Lower leg skin (tissue), 4 donors: ENCODE data around the gene OLFM4. TPM values are rescaled to one million over a fixed set of nuclear protein-coding genes. Genes with fewer than 3 reads are reported as not detected.

Source experiments
- DNase-seq, 2 donors: peaks; one replicate each; pipeline ENCODE4 v3.0.0-alpha.2; 2019; ENCODE audit warnings: low spot score in 2 of 2
- H3K4me3 ChIP-seq: fragments of 200-600 bp; sonication (generic); 2 replicates; pipeline ENCODE4 v1.5.1; 2017; ENCODE audit warnings: mild to moderate bottlenecking, low read depth; ENCODE audit not compliant: poor library complexity, severe bottlenecking
- POLR2A ChIP-seq, 2 donors: fragments of 450-650 bp; IDR thresholded peaks; one replicate each; pipeline ENCODE4 v1.6.1; 2016 to 2017; ENCODE audit warnings: antibody characterized with exemption in 2 of 2, mild to moderate bottlenecking in 1 of 2, moderate library complexity in 1 of 2
- WGBS, 2 donors: methylation state at CpG; one replicate each; pipeline ENCODE4 v1.1.5; 2018; 5-methylcytosine and 5-hydroxymethylcytosine counted together
- intact Hi-C: fragments of 100-400 bp; cut with DNase I; formaldehyde crosslinking; loops from one replicate; pipeline ENCODE4 v1.15.0; 2023; ENCODE audit warnings: low total_unique reads
- total RNA-seq, 4 donors: library from RNA; depleted of rRNA; stranded (reverse); fragments of >200 nt; gene quantifications; one replicate each; pipeline ENCODE4 v1.1.0, GENCODE V29; 2016
- TF ChIP-seq, protein P1 (sequence below), 3 donors: fragments of 450-650 bp; IDR thresholded peaks; one replicate each; pipeline ENCODE4 v1.5.1; 2016; ENCODE audit warnings: antibody characterized with exemption in 3 of 3, mild to moderate bottlenecking in 3 of 3, moderate library complexity in 2 of 3

Gene OLFM4
- total RNA-seq, 4 donors from 2014 or later, result 0.34 to 0.88 (median 0.51) TPM

DNA sequence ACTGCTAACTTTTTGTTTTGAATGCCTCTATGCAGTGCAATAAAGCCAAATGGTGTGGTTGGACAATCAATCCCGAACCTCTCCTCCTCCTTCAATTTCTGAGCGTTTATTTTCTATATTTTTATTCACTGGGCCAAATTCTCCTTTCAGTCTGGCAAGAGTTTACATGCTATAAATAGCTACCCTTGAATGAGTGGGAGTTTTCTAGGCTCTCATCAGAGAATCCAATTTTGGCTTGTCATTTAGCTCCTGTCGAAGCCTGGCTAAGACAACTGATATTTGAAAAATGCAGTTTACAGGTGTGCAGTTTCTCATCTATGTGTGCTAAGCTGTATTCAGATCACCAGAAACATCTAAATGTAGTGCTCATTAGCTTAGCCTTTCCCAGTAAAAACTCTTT is 61.8 kb downstream of the OLFM4 start:
- intact Hi-C loops, result no loop called here

DNA sequence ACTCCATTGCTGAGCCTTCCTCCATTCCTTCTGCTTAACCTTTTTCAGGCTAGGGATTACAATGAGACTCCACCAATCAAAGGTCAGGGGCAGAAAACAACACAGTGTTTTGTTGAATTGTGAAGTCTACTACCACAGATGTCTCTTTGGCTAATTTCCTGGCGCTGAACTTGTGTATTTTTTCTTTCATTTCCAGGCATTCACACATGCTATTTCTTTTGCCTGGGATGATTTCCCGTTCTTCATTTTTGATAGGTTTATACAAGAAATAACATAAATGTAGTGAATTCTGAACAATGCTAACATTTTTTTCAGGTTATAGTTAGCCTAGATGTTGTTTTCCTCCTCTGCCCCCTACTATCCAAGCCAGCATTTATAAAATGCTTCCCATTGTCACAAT is 64.3 kb downstream of the OLFM4 start:
- no peak overlapping the region for H3K4me3 ChIP-seq
- intact Hi-C loops, result no loop called here
- 78 to 83% methylated on average over 2 of the region's 2 CpGs for WGBS, 2 donors
- no peak for TF ChIP-seq POLR2A (IDR thresholded peaks at IDR 0.05)
- TF ChIP-seq, protein P1, sequence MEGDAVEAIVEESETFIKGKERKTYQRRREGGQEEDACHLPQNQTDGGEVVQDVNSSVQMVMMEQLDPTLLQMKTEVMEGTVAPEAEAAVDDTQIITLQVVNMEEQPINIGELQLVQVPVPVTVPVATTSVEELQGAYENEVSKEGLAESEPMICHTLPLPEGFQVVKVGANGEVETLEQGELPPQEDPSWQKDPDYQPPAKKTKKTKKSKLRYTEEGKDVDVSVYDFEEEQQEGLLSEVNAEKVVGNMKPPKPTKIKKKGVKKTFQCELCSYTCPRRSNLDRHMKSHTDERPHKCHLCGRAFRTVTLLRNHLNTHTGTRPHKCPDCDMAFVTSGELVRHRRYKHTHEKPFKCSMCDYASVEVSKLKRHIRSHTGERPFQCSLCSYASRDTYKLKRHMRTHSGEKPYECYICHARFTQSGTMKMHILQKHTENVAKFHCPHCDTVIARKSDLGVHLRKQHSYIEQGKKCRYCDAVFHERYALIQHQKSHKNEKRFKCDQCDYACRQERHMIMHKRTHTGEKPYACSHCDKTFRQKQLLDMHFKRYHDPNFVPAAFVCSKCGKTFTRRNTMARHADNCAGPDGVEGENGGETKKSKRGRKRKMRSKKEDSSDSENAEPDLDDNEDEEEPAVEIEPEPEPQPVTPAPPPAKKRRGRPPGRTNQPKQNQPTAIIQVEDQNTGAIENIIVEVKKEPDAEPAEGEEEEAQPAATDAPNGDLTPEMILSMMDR (IDR thresholded peaks at IDR 0.05), result no peak
- no peak for DNase-seq

More for the DNA sequence above, 61.8 kb downstream of the OLFM4 start:
- TF ChIP-seq POLR2A (IDR thresholded peaks at IDR 0.05), result no peak
- TF ChIP-seq, protein P1 (IDR thresholded peaks at IDR 0.05), result no peak
- H3K4me3 ChIP-seq, result no peak overlapping the region
- 42 to 45% methylated on average over 3 of the region's 3 CpGs for WGBS, 2 donors
- DNase-seq, result no peak

DNA sequence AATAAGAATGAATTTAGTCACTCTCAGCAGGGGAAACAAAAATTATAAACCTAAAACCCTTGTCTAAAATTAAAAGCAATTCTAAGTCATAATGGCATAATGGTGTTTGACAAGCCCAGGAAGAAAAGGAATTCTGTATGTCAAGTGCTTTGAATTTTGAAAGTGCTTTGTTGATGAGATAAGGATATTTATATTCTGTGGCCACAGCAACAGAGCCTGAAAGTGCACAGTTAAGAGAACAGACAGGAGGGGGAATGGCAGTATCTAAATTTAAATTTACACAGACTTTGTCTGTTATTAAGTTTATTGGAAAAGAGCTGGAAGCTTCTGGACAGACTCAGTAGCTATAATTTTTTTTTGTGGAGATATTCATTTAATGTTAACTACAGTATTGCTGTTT is 69.8 kb downstream of the OLFM4 start:
- TF ChIP-seq, protein P1 (IDR thresholded peaks at IDR 0.05), result no peak
- TF ChIP-seq POLR2A (IDR thresholded peaks at IDR 0.05), result no peak
- no peak overlapping the region for H3K4me3 ChIP-seq
- no peak for DNase-seq
- intact Hi-C loops, result no loop called here

DNA sequence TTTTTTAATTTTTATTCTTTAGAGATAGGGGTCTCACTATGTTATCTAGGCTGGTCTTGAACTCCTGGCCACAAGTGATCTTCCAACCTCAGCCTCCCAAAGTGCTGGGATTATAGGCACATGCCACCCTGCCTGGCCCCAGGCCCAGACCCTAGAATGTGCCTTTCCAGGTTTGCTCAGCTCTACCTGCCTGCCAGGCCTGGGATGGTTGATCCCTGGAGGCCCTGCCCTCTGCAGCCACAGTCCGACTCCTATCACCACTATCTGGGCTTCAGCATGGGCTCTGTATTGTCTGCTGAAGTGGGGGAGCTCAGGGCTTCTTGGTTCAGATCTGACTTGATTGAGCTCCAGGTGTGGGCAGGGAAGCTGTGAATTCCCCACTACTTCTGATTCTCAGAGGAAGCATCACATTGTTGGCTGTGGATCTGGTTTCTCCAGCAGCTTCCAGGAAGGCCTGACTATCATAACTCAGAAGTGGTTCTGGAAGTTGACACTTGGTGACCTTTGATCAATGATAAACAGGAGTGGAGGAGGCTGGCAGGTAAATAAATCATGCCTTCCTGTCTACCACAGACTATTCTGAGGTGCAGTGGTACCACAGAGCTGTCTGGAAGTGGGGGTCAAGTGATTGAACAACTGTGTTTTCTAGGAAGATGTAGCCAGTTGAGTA is 71.9 kb downstream of the OLFM4 start:
- DNase-seq, result no peak
- H3K4me3 ChIP-seq, result no peak overlapping the region
- intact Hi-C loops, result no loop called here
- 79 to 83% methylated on average over 1 of the region's 1 CpG for WGBS, 2 donors
- TF ChIP-seq, protein P1 (IDR thresholded peaks at IDR 0.05), result no peak
- no peak for TF ChIP-seq POLR2A (IDR thresholded peaks at IDR 0.05)

Other genes starting within 250 kb of the OLFM4 start
- under 1 TPM in 2 of 4 donors, not detected in 2; 0.04 to 0.84 TPM for gene PCDH8, start 180.2 kb upstream of the OLFM4 start, total RNA-seq